Right atrium auricular region (tissue), 2 donors: Measurements from ENCODE around the gene MYO1F. TPM values are rescaled to one million over a fixed set of nuclear protein-coding genes. Genes with fewer than 3 reads are reported as not detected.

Experiments
- DNase-seq: peaks from one replicate; pipeline ENCODE4 v3.0.0-alpha.2; 2019; ENCODE audit warnings: low spot score
- H3K27ac ChIP-seq, 2 donors: fragments of 200-600 bp; sonication (generic); 1 replicate in 1 of 2; 2 replicates in 1 of 2; pipeline ENCODE4 v1.5.1; 2016 to 2019
- H3K27me3 ChIP-seq, 2 donors: fragments of 200-600 bp; sonication (generic); one replicate each; pipeline versions ENCODE4 v1.5.1 to v1.6.0; 2017 to 2019
- H3K36me3 ChIP-seq: fragments of 200-600 bp; sonication (generic); one replicate; pipeline ENCODE4 v1.5.1; 2016
- H3K4me1 ChIP-seq, 2 donors: fragments of 200-600 bp; sonication (generic); one replicate each; pipeline versions ENCODE4 v1.5.1 to v1.6.0; 2017 to 2019
- H3K4me3 ChIP-seq, 2 donors: fragments of 200-600 bp; sonication (generic); 1 replicate in 1 of 2; 2 replicates in 1 of 2; pipeline ENCODE4 v1.5.1; 2017 to 2019; ENCODE audit warnings: mild to moderate bottlenecking in 1 of 2, moderate library complexity in 1 of 2
- H3K9me3 ChIP-seq, 2 donors: fragments of 200-600 bp; sonication (generic); one replicate each; pipeline ENCODE4 v1.5.1; 2019
- CTCF ChIP-seq, 2 donors: fragments of 200-600 bp; sonication (generic); IDR thresholded peaks; one replicate each; pipeline ENCODE4 v1.5.1; 2019; ENCODE audit warnings: antibody characterized with exemption in 2 of 2
- total RNA-seq, 2 donors: library from RNA; depleted of rRNA; stranded (reverse); fragments of >200 nt; gene quantifications; one replicate each; pipeline ENCODE4 v1.1.0, GENCODE V29; 2016

Gene MYO1F
- total RNA-seq, 2 donors from 2014 or later: 4.4 to 10.8 TPM

GRCh38 chr19:8611391-8611876 is 34.2 kb upstream of the MYO1F start:
- no peak for DNase-seq
- no peak for TF ChIP-seq CTCF (IDR thresholded peaks at IDR 0.05)
- Histone ChIP-seq H3K27me3 (no peaks in the 10 kb centered on the region), H3K4me3 (no peak overlapping the region), H3K4me1 (peaks cover 0 to 38% of the 10 kb centered on the region in 2 donors), H3K36me3 (no peaks in the 10 kb centered on the region), H3K9me3 (no peaks in the 10 kb centered on the region), H3K27ac (peak overlapping the region; percentile 73 to 91)

GRCh38 chr19:8610936-8611300 is 33.7 kb upstream of the MYO1F start:
- H3K27ac ChIP-seq: peak overlapping the region; percentile 73 to 91
- H3K36me3 ChIP-seq: no peaks in the 10 kb centered on the region
- no peak for DNase-seq
- TF ChIP-seq CTCF (IDR thresholded peaks at IDR 0.05): no peak
- no peaks in the 10 kb centered on the region for H3K27me3 ChIP-seq
- H3K4me3 ChIP-seq: peak overlapping the region; percentile 58 to 60
- no peaks in the 10 kb centered on the region for H3K9me3 ChIP-seq
- H3K4me1 ChIP-seq: peaks cover 0 to 38% of the 10 kb centered on the region in 2 donors

GRCh38 chr19:8610041-8610935 is 33.0 kb upstream of the MYO1F start, which contains the start of gene ADAMTS10:
ADAMTS10 (minus strand) TSS chr19:8610715; CDS start chr19:8605710, 5,005 bp downstream.
- H3K27ac ChIP-seq: peak within 1 kb of the TSS; percentile 73 to 91
- no peak for DNase-seq
- peaks cover 0 to under 1% of the 10 kb centered on the region in 2 donors for H3K9me3 ChIP-seq
- peaks cover 0 to 38% of the 10 kb centered on the region in 2 donors for H3K4me1 ChIP-seq
- H3K36me3 ChIP-seq: no peaks in the 10 kb centered on the region
- H3K4me3 ChIP-seq: peak within 1 kb of the TSS; percentile 58 to 60
- TF ChIP-seq CTCF (IDR thresholded peaks at IDR 0.05): no peak
- H3K27me3 ChIP-seq: no peaks in the 10 kb centered on the region

- peak; percentile 78 for DNase-seq
- peak overlapping the region; percentile 58 to 60 for H3K4me3 ChIP-seq
- peaks cover 7% of the 10 kb centered on the region for H3K36me3 ChIP-seq
- TF ChIP-seq CTCF (IDR thresholded peaks at IDR 0.05): no peak
- peak overlapping the region; percentile 73 to 91 for H3K27ac ChIP-seq
- H3K27me3 ChIP-seq: no peaks in the 10 kb centered on the region
- peaks cover 3 to 8% of the 10 kb centered on the region in 2 donors for H3K9me3 ChIP-seq
- peaks cover 0 to 38% of the 10 kb centered on the region in 2 donors for H3K4me1 ChIP-seq
These were observed 32.2 kb upstream of the MYO1F start for GRCh38 chr19:8609279-8610040.

- H3K4me3 ChIP-seq: peak overlapping the region; percentile 58 to 60
- no peaks in the 10 kb centered on the region for H3K27me3 ChIP-seq
These were observed 31.7 kb upstream of the MYO1F start for GRCh38 chr19:8608941-8609278.

More at GRCh38 chr19:8608941-8609278, 31.7 kb upstream of the MYO1F start:
- TF ChIP-seq CTCF (IDR thresholded peaks at IDR 0.05): no peak
- H3K27ac ChIP-seq: peak overlapping the region; percentile 73 to 91
- H3K36me3 ChIP-seq: peaks cover 7% of the 10 kb centered on the region
- no peak for DNase-seq
- H3K9me3 ChIP-seq: peaks cover 3 to 10% of the 10 kb centered on the region in 2 donors
- peaks cover 0 to 38% of the 10 kb centered on the region in 2 donors for H3K4me1 ChIP-seq
